ENCODE measurements around the gene IGDCC3.

Gene IGDCC3

DNA sequence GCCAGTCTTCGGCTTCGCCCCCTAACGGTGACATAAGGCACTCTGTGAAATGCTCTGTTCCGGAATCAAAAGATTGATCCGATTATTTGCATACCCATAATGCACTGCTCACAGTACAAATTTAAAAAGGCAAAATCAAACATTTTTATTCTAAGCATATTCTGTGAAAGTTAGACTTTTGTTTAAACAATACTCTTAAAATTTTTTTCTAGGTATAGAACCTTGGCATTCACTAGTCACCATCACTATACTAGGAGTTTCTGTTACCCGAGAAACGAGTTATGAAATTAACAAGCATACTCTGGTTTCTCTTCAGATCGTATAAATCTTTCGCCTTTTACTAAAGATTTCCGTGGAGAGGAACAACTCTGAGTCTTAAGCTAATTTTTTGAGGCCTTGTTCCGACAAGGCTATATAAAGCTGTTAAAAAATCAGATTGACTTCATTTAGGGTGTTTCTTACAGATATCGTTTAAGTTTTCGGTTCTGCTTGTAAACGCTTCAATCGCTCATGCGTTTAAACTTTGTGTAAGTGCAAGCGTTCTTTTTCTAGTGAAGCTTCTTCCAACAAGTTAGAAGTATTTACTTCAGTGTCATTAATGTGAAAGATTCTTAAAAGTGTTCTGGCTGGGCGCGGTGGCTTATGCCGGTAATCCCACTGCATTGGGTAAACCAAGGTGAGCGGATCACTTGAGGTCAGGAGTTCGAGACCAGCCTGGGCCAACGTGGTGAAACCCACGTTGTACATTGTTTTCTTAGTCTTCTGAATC is 73.2 kb downstream of the IGDCC3 start, which contains the start of gene RNU5B-1:
TSS of gene RNU5B-1 (plus strand) at position 297 of the 769 bp plus-strand sequence.
- TF ChIP-seq, protein P1, sequence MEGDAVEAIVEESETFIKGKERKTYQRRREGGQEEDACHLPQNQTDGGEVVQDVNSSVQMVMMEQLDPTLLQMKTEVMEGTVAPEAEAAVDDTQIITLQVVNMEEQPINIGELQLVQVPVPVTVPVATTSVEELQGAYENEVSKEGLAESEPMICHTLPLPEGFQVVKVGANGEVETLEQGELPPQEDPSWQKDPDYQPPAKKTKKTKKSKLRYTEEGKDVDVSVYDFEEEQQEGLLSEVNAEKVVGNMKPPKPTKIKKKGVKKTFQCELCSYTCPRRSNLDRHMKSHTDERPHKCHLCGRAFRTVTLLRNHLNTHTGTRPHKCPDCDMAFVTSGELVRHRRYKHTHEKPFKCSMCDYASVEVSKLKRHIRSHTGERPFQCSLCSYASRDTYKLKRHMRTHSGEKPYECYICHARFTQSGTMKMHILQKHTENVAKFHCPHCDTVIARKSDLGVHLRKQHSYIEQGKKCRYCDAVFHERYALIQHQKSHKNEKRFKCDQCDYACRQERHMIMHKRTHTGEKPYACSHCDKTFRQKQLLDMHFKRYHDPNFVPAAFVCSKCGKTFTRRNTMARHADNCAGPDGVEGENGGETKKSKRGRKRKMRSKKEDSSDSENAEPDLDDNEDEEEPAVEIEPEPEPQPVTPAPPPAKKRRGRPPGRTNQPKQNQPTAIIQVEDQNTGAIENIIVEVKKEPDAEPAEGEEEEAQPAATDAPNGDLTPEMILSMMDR (IDR thresholded peaks at IDR 0.05) = peak; percentile 0; the same call in 1 of the 2 replicates

DNA sequence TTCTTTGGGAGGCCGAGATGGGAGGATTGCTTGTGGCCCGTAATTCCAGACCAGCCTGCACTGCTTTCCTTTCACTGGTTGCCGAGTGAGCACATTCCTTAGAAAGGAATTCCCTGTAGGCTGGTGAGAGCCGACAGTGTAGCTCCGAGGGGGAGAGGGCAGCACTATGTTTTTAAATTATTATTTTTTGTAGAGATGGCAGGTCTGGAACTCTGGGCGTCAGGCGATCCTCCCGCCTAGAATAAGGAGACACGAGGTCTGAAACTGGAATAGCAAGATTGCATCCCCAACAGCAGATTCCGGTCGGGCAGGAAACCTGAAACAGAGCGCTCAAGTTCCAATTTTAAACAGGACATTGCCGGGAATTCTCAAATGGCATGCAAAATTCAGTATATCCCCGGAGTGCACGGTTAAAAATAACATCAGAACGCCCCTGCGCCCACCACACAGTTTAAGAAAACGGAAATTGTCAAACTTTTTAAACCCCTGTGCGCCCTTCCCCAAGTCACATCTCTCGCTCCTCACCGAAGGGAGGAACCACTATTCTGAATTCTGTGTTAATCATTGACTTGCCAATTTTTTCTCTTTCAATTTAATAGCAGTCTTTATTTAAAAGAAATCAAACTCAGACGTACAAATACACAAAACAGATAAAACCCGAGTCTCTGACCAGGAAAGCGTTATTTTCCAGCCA is 74.0 kb downstream of the IGDCC3 start:
- TF ChIP-seq, protein P1 (IDR thresholded peaks at IDR 0.05) = peak; percentile 94; the same call in 1 of the 2 replicates

DNA sequence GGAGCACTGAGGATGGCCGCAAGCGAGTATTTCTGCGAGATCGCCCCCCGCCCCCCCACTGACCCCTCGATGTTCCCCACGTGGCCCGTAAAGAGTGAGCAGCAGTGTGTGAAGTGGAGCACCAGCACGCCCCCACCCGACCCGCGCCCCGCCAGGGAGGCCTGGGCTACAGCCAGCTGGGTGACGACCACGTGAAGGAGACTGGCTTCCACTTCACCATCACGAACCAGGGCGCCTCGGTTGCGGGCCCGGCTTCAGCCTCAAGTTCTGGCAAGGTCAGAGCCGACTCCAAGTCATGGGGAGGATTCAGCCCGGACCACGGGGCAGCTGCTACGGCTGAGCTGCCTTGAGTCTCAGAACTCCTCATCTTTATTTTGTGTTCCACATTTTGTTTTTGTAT is 75.7 kb downstream of the IGDCC3 start:
- TF ChIP-seq, protein P1 (IDR thresholded peaks at IDR 0.05) = no peak

DNA sequence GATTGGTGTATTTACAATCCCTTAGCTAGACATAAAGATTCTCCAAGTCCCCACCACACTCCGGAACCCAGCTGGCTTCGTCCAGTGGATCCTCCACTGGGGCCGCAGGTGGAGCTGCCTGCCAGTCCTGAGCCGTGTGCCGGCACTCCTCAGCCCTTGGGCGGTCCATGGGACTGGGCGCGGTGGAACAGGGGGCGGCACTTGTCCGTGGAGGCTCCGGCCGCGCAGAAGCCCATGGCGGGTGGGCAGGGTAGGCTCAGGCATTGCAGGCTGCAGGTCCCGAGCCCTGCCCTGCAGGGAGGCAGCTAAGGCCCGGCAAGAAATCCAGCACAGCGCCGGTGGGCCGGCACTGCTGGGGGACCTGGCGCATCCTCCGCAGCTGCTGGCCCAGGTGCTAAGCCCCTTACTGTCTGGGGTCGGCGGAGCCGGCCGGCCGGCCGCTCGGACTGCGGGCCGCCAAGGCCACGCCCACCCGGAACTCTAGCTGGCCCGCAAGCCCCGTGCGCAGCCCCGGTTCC is 76.8 kb downstream of the IGDCC3 start:
- TF ChIP-seq, protein P1 (IDR thresholded peaks at IDR 0.05) = no peak

DNA sequence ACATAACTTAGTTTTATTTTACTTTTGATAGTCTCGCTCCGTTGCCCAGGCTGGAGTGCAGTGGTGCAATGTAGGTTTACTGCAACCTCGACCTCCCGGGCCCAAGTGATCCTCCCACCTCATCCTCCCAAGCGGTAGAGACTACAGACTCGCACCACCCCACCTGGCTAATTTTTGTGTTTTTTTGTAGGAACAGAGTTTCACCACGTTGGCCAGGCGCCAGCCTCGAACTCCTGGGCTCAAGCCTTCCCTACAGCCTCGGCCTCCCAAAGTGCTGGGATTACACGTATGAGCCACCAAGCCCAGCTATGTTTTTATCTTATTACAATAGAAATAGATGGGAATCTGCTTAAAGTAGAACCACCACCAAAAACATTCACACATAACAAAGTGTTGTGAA is 79.1 kb downstream of the IGDCC3 start:
- TF ChIP-seq, protein P1 (IDR thresholded peaks at IDR 0.05) = no peak

DNA sequence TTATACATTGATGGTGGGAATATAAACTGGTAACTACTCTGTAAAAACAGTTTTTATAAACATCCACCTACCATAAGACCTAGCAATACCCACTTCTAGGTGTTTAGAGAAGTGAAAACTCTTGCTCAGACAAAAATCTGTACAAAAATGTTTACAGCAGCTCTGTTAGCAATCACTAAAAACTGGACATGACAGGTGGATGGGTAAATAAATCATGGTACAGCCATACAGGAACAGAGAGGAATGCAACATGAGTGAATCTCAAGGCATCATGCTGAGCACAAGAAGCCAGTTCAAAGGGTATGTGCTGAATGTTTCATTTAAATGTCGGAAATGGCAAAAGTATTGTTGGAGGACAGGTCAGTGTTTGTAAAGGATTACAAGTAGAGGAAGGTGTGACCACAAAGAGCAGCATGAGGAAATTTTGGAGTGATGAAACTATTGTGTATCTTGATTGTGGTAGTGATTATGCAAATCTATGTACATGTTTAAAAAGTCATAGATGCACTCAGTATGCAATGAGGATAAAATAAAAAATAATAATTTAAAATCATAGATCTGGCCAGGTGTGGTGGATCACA is 84.8 kb downstream of the IGDCC3 start:
- TF ChIP-seq, protein P1 (IDR thresholded peaks at IDR 0.05) = no peak

DNA sequence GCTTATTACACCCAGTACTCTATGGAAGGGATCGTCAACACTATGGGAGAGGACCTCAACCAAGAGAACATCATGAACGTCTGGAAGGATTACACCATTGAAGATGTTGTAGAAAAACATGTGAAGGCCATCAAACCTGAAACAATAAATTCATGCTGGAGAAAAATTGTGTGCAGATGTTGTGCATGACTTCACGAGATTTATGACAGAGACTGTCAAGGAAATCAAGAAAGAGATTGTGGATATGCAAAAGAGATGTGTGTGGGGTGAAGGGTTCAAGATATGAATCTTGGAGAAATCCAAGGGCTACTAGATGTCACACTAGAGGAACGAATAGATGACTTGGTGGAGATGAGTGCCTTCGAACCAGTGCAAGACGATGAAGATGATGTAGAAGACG is 87.6 kb downstream of the IGDCC3 start:
- TF ChIP-seq, protein P1 (IDR thresholded peaks at IDR 0.05) = no peak
